ENCODE data around the gene TAF4B. TPM values are rescaled to one million over a fixed set of nuclear protein-coding genes. Genes with fewer than 3 reads are reported as not detected.
A peak's percentile ranks its signal among the peaks of the same experiment; 100 is the strongest.

Gene TAF4B
- total RNA-seq, 1 experiment from 2014 or later, result 15.2 TPM

DNA sequence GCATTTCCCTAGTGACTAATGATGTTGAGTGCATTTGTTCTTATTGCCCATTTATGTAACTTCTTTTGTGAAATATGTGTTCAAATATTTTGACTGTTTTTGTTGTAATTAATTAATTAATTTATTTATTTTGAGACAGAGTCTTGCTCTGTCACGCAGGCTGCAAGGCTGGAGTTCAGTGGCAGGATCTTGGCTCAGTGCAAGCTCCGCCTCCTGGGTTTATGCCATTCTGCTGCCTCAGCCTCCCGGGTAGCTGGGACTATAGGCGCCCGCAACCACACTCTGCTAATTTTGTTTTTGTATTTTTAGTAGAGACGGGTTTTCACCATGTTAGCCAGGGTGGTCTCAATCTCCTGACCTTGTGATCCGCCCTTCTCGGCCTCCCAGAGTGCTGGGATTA lies 71.9 kb downstream of the TAF4B start:
- Mint-ChIP-seq H3K4me1 (peaks cover 15% of the 10 kb centered on the region), H3K27me3 (ENCODE audit: low read depth) (no peaks in the 10 kb centered on the region), H3K9me3 (no peaks in the 10 kb centered on the region), H3K27ac (peak overlapping the region; percentile 68; the same call in 1 of the 2 replicates), H3K36me3 (peaks cover 11% of the 10 kb centered on the region; the same call in 1 of the 2 replicates), H3K4me3 (no peak overlapping the region)
- TF ChIP-seq GRHL2 (CRISPR knock-in tag; IDR thresholded peaks at IDR 0.05; ENCODE audit: insufficient replicate concordance, severe bottlenecking) (no peak), TEAD4 (CRISPR knock-in tag; IDR thresholded peaks at IDR 0.05) (no peak), ZNF121 (CRISPR knock-in tag; IDR thresholded peaks at IDR 0.05) (no peak), ZNF671 (CRISPR knock-in tag; IDR thresholded peaks at IDR 0.05) (no peak), FOXP1 (CRISPR knock-in tag; IDR thresholded peaks at IDR 0.05; ENCODE audit: borderline replicate concordance) (no peak), ETV6 (CRISPR knock-in tag; IDR thresholded peaks at IDR 0.05) (no peak), TEAD1 (CRISPR knock-in tag; IDR thresholded peaks at IDR 0.05) (no peak)
- TF ChIP-seq, protein P1, sequence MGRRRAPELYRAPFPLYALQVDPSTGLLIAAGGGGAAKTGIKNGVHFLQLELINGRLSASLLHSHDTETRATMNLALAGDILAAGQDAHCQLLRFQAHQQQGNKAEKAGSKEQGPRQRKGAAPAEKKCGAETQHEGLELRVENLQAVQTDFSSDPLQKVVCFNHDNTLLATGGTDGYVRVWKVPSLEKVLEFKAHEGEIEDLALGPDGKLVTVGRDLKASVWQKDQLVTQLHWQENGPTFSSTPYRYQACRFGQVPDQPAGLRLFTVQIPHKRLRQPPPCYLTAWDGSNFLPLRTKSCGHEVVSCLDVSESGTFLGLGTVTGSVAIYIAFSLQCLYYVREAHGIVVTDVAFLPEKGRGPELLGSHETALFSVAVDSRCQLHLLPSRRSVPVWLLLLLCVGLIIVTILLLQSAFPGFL (CRISPR knock-in tag; IDR thresholded peaks at IDR 0.05; ENCODE audit: borderline replicate concordance), result no peak
- TF ChIP-seq, protein P2, sequence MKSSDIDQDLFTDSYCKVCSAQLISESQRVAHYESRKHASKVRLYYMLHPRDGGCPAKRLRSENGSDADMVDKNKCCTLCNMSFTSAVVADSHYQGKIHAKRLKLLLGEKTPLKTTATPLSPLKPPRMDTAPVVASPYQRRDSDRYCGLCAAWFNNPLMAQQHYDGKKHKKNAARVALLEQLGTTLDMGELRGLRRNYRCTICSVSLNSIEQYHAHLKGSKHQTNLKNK (CRISPR knock-in tag; IDR thresholded peaks at IDR 0.05), result no peak
- TF ChIP-seq, protein P3, sequence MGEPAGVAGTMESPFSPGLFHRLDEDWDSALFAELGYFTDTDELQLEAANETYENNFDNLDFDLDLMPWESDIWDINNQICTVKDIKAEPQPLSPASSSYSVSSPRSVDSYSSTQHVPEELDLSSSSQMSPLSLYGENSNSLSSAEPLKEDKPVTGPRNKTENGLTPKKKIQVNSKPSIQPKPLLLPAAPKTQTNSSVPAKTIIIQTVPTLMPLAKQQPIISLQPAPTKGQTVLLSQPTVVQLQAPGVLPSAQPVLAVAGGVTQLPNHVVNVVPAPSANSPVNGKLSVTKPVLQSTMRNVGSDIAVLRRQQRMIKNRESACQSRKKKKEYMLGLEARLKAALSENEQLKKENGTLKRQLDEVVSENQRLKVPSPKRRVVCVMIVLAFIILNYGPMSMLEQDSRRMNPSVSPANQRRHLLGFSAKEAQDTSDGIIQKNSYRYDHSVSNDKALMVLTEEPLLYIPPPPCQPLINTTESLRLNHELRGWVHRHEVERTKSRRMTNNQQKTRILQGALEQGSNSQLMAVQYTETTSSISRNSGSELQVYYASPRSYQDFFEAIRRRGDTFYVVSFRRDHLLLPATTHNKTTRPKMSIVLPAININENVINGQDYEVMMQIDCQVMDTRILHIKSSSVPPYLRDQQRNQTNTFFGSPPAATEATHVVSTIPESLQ (CRISPR knock-in tag; IDR thresholded peaks at IDR 0.05), result no peak
- TF ChIP-seq, protein P4, sequence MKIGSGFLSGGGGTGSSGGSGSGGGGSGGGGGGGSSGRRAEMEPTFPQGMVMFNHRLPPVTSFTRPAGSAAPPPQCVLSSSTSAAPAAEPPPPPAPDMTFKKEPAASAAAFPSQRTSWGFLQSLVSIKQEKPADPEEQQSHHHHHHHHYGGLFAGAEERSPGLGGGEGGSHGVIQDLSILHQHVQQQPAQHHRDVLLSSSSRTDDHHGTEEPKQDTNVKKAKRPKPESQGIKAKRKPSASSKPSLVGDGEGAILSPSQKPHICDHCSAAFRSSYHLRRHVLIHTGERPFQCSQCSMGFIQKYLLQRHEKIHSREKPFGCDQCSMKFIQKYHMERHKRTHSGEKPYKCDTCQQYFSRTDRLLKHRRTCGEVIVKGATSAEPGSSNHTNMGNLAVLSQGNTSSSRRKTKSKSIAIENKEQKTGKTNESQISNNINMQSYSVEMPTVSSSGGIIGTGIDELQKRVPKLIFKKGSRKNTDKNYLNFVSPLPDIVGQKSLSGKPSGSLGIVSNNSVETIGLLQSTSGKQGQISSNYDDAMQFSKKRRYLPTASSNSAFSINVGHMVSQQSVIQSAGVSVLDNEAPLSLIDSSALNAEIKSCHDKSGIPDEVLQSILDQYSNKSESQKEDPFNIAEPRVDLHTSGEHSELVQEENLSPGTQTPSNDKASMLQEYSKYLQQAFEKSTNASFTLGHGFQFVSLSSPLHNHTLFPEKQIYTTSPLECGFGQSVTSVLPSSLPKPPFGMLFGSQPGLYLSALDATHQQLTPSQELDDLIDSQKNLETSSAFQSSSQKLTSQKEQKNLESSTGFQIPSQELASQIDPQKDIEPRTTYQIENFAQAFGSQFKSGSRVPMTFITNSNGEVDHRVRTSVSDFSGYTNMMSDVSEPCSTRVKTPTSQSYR (CRISPR knock-in tag; IDR thresholded peaks at IDR 0.05), result no peak
- TF ChIP-seq, protein P5, sequence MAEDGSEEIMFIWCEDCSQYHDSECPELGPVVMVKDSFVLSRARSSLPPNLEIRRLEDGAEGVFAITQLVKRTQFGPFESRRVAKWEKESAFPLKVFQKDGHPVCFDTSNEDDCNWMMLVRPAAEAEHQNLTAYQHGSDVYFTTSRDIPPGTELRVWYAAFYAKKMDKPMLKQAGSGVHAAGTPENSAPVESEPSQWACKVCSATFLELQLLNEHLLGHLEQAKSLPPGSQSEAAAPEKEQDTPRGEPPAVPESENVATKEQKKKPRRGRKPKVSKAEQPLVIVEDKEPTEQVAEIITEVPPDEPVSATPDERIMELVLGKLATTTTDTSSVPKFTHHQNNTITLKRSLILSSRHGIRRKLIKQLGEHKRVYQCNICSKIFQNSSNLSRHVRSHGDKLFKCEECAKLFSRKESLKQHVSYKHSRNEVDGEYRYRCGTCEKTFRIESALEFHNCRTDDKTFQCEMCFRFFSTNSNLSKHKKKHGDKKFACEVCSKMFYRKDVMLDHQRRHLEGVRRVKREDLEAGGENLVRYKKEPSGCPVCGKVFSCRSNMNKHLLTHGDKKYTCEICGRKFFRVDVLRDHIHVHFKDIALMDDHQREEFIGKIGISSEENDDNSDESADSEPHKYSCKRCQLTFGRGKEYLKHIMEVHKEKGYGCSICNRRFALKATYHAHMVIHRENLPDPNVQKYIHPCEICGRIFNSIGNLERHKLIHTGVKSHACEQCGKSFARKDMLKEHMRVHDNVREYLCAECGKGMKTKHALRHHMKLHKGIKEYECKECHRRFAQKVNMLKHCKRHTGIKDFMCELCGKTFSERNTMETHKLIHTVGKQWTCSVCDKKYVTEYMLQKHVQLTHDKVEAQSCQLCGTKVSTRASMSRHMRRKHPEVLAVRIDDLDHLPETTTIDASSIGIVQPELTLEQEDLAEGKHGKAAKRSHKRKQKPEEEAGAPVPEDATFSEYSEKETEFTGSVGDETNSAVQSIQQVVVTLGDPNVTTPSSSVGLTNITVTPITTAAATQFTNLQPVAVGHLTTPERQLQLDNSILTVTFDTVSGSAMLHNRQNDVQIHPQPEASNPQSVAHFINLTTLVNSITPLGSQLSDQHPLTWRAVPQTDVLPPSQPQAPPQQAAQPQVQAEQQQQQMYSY (CRISPR knock-in tag; IDR thresholded peaks at IDR 0.05), result no peak
- TF ChIP-seq, protein P6, sequence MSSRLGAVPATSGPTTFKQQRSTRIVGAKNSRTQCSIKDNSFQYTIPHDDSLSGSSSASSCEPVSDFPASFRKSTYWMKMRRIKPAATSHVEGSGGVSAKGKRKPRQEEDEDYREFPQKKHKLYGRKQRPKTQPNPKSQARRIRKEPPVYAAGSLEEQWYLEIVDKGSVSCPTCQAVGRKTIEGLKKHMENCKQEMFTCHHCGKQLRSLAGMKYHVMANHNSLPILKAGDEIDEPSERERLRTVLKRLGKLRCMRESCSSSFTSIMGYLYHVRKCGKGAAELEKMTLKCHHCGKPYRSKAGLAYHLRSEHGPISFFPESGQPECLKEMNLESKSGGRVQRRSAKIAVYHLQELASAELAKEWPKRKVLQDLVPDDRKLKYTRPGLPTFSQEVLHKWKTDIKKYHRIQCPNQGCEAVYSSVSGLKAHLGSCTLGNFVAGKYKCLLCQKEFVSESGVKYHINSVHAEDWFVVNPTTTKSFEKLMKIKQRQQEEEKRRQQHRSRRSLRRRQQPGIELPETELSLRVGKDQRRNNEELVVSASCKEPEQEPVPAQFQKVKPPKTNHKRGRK (CRISPR knock-in tag; IDR thresholded peaks at IDR 0.05; ENCODE audit: borderline replicate concordance), result no peak
- TF ChIP-seq, protein P7, sequence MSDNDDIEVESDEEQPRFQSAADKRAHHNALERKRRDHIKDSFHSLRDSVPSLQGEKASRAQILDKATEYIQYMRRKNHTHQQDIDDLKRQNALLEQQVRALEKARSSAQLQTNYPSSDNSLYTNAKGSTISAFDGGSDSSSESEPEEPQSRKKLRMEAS (CRISPR knock-in tag; IDR thresholded peaks at IDR 0.05), result no peak
- TF ChIP-seq, protein P8, sequence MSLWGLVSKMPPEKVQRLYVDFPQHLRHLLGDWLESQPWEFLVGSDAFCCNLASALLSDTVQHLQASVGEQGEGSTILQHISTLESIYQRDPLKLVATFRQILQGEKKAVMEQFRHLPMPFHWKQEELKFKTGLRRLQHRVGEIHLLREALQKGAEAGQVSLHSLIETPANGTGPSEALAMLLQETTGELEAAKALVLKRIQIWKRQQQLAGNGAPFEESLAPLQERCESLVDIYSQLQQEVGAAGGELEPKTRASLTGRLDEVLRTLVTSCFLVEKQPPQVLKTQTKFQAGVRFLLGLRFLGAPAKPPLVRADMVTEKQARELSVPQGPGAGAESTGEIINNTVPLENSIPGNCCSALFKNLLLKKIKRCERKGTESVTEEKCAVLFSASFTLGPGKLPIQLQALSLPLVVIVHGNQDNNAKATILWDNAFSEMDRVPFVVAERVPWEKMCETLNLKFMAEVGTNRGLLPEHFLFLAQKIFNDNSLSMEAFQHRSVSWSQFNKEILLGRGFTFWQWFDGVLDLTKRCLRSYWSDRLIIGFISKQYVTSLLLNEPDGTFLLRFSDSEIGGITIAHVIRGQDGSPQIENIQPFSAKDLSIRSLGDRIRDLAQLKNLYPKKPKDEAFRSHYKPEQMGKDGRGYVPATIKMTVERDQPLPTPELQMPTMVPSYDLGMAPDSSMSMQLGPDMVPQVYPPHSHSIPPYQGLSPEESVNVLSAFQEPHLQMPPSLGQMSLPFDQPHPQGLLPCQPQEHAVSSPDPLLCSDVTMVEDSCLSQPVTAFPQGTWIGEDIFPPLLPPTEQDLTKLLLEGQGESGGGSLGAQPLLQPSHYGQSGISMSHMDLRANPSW (CRISPR knock-in tag; conservative IDR thresholded peaks at IDR 0.05; ENCODE audit: low read depth), result no peak
- DNase-seq (ENCODE audit: low spot score) (no peak), ATAC-seq (0 out of 2 replicates have a peak, but pooled peaks have one; percentile 26)
- ChIA-PET POLR2A (no interaction called here), CTCF (no interaction called here)

Measured in WTC11 (cell line).